ENCODE measurements around the gene CCL3. TPM values are rescaled to one million over a fixed set of nuclear protein-coding genes. Genes with fewer than 3 reads are reported as not detected.
"Not testable (repeated sequence)": the region's sequence is repeated elsewhere in the genome, so short reads cannot be mapped to it uniquely, and the experiment has no call there.

Gene CCL3
- total RNA-seq, 4 donors from 2014 or later: 1.7 to 3.9 TPM; not detected in 2

GRCh38 chr17:36094232-36094631 is 4.3 kb upstream of the CCL3 start:
- Histone ChIP-seq H3K27me3 (no peaks in the 10 kb centered on the region), H3K9me3 (no peaks in the 10 kb centered on the region), H3K36me3 (no peaks in the 10 kb centered on the region), H3K27ac (no peak overlapping the region), H3K4me3 (replicated peaks in 1 of 3) (no peak overlapping the region), H3K4me1 (no peaks in the 10 kb centered on the region)
- whole genome bisulfite sequencing, 2 donors: 90 to 95% methylated on average over 1 of the region's 1 CpG
- DNase-seq: no peak
- intact Hi-C loops (cut with DNase I): no loop called here
- TF ChIP-seq POLR2A (IDR thresholded peaks at IDR 0.05): no peak
- TF ChIP-seq, protein P1, sequence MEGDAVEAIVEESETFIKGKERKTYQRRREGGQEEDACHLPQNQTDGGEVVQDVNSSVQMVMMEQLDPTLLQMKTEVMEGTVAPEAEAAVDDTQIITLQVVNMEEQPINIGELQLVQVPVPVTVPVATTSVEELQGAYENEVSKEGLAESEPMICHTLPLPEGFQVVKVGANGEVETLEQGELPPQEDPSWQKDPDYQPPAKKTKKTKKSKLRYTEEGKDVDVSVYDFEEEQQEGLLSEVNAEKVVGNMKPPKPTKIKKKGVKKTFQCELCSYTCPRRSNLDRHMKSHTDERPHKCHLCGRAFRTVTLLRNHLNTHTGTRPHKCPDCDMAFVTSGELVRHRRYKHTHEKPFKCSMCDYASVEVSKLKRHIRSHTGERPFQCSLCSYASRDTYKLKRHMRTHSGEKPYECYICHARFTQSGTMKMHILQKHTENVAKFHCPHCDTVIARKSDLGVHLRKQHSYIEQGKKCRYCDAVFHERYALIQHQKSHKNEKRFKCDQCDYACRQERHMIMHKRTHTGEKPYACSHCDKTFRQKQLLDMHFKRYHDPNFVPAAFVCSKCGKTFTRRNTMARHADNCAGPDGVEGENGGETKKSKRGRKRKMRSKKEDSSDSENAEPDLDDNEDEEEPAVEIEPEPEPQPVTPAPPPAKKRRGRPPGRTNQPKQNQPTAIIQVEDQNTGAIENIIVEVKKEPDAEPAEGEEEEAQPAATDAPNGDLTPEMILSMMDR (IDR thresholded peaks at IDR 0.05): no peak

DNA sequence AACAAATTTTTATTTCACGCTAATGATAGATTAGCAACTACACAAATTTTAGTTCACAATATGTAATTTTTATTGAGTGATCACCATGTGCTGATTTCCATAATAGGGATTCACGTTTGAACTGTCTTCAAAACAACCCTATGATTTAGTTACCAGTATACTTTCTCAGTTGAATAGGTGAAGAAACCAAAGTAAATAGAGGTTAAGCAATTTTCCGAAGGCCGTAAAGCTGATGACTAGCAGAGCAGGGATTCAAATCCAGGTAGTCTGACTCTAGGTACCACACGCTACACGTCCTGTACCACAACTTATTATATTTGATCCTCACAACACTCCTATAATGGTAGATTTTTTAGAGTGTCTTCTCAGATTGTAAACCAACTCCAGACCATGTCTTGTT is 2.8 kb upstream of the CCL3 start:
- intact Hi-C loops (cut with DNase I); H3K27ac ChIP-seq; DNase-seq; H3K27me3 ChIP-seq; H3K4me1 ChIP-seq; H3K4me3 ChIP-seq (replicated peaks in 1 of 3); H3K9me3 ChIP-seq; H3K36me3 ChIP-seq: not testable (repeated sequence)
- 79 to 89% methylated on average over 6 of the region's 6 CpGs for WGBS, 2 donors

GRCh38 chr17:36092230-36092629 is 2.3 kb upstream of the CCL3 start:
- Histone ChIP-seq H3K27me3 (no peaks in the 10 kb centered on the region), H3K27ac (no peak overlapping the region), H3K4me3 (replicated peaks in 1 of 3) (no peak overlapping the region), H3K9me3 (no peaks in the 10 kb centered on the region), H3K36me3 (no peaks in the 10 kb centered on the region), H3K4me1 (no peaks in the 10 kb centered on the region)
- DNase-seq: no peak
- TF ChIP-seq, protein P1 (IDR thresholded peaks at IDR 0.05): no peak
- TF ChIP-seq POLR2A (IDR thresholded peaks at IDR 0.05): no peak
- WGBS, 2 donors: 66 to 73% methylated on average over 4 of the region's 4 CpGs
- intact Hi-C loops (cut with DNase I): no loop called here

DNA sequence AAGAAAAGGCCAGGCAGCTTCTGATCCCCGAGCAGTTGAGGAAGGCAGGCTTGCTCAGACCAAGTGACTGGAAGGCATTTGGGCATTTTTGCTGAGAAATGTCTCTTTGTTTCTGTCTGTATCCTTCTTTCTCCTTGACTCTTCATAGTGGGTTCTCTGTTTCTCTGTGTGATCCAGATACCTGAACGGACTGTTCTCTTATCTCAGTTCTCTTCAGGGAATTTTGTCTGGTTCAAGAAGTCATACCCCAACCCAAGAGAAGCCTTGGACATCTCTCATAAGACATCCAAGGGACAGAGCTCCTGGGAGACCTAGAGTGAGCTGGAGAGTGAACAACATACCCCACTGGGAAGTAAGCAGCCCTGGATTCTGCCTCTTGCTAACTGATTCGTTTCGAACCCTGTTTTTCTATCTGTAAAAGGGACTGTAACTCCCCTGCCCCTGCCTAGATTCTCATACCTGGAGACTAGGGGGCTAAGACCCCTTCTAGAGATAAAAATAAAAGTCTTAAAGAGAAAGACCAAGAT is 541 bp downstream of the CCL3 start:
- Histone ChIP-seq H3K27me3 (no peaks in the 10 kb centered on the region), H3K4me3 (replicated peaks in 1 of 3) (no peak overlapping the region), H3K4me1 (no peaks in the 10 kb centered on the region), H3K27ac (no peak overlapping the region), H3K36me3 (no peaks in the 10 kb centered on the region), H3K9me3 (no peaks in the 10 kb centered on the region)
- intact Hi-C loops (cut with DNase I): no loop called here
- DNase-seq: no peak
- TF ChIP-seq, protein P1 (IDR thresholded peaks at IDR 0.05): no peak
- TF ChIP-seq POLR2A (IDR thresholded peaks at IDR 0.05): no peak
- 81 to 85% methylated on average over 4 of the region's 4 CpGs for WGBS, 2 donors

DNA sequence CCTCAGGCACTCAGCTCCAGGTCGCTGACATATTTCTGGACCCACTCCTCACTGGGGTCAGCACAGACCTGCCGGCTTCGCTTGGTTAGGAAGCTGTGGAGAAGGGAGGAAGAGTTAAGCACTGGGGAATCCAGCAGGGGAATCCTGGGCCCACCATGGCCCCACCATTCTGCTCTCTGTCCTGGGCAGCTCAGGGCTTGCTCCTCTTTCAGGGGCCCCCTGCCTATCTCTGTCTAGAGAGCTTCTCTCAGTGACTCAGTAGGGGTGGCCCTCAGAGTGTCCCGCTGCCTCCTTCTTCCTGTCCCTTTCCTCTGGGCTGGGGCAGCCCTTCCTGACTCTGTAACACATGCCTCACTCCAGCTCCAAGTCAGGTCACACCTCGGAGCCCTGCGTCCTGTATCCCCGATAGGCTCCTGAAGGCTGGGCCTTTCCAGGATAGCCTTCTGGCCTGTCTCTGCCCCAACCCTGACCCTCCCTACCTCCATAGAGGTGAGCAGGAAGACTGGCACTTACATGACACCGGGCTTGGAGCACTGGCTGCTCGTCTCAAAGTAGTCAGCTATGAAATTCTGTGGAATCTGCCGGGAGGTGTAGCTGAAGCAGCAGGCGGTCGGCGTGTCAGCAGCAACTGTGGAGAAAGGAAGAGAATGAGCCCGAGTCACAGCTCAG is 1.1 kb downstream of the CCL3 start:
- Histone ChIP-seq H3K4me1 (no peaks in the 10 kb centered on the region), H3K4me3 (replicated peaks in 1 of 3) (no peak overlapping the region), H3K27ac (no peak overlapping the region), H3K36me3 (no peaks in the 10 kb centered on the region), H3K9me3 (no peaks in the 10 kb centered on the region), H3K27me3 (no peaks in the 10 kb centered on the region)
- TF ChIP-seq, protein P1 (IDR thresholded peaks at IDR 0.05): no peak
- no peak for TF ChIP-seq POLR2A (IDR thresholded peaks at IDR 0.05)
- intact Hi-C loops (cut with DNase I): no loop called here
- 75 to 80% methylated on average over 13 to 14 of the region's 14 CpGs for WGBS, 2 donors
- DNase-seq: no peak

DNA sequence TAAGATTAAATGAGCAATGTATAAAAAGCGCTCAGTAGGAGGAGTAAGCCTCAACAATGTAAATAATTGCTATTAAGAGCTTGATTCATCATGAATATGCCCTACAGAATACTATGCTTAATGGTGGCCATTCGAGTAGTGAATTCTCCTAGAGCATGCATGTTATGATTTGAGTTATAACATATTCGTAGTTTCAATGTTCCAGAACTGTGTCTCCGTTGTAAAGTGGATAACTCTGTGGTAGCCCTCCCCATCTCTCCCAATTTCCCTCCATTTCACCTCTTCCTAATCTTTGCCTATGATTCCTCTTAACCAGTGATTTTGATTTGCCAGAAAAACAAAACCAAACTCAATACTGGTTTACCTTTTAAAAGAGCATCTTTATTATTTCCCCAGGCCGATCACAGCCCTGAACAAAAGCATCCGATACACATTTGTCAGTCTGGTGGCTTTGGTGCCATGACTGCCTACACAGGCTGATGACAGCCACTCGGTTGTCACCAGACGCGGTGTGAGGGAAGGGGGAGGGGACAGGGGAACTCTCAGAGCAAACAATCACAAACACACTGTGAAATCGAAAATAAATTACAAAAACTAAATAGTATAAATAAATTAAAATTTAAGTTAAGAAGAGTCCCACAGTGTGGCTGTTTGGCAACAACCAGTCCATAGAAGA is 1.9 kb downstream of the CCL3 start:
- H3K36me3 ChIP-seq; H3K4me3 ChIP-seq (replicated peaks in 1 of 3); intact Hi-C loops (cut with DNase I); H3K27me3 ChIP-seq; DNase-seq; H3K9me3 ChIP-seq; H3K4me1 ChIP-seq; H3K27ac ChIP-seq: not testable (repeated sequence)
- 82 to 88% methylated on average over 10 of the region's 10 CpGs for WGBS, 2 donors

GRCh38 chr17:36087471-36087870 is 2.5 kb downstream of the CCL3 start:
- H3K4me3 ChIP-seq (replicated peaks in 1 of 3); H3K36me3 ChIP-seq; DNase-seq; H3K27ac ChIP-seq; H3K27me3 ChIP-seq; intact Hi-C loops (cut with DNase I); H3K9me3 ChIP-seq; H3K4me1 ChIP-seq: not testable (repeated sequence)
- 94 to 95% methylated on average over 2 to 3 of the region's 3 CpGs for WGBS, 2 donors

All from thyroid gland (tissue), 4 donors.